Peyer's patch (tissue), 4 donors: Measurements from ENCODE around the gene CDC123.

Experiments
- POLR2A ChIP-seq, 2 donors: fragments of 450-650 bp; IDR thresholded peaks; one replicate each; pipeline ENCODE4 v1.5.1; 2017; ENCODE audit warnings: antibody characterized with exemption in 2 of 2, mild to moderate bottlenecking in 2 of 2, moderate library complexity in 2 of 2
- TF ChIP-seq, protein P1 (sequence below), 6 experiments: fragments of 450-650 bp in 4 of 6; fragments of 200-600 bp in 2 of 6; sonication (generic) in 1 of 6; IDR thresholded peaks; one replicate each; pipeline ENCODE4 v1.5.1; 2017 to 2019; ENCODE audit warnings: antibody characterized with exemption in 6 of 6, mild to moderate bottlenecking in 3 of 6, moderate library complexity in 1 of 6

DNA sequence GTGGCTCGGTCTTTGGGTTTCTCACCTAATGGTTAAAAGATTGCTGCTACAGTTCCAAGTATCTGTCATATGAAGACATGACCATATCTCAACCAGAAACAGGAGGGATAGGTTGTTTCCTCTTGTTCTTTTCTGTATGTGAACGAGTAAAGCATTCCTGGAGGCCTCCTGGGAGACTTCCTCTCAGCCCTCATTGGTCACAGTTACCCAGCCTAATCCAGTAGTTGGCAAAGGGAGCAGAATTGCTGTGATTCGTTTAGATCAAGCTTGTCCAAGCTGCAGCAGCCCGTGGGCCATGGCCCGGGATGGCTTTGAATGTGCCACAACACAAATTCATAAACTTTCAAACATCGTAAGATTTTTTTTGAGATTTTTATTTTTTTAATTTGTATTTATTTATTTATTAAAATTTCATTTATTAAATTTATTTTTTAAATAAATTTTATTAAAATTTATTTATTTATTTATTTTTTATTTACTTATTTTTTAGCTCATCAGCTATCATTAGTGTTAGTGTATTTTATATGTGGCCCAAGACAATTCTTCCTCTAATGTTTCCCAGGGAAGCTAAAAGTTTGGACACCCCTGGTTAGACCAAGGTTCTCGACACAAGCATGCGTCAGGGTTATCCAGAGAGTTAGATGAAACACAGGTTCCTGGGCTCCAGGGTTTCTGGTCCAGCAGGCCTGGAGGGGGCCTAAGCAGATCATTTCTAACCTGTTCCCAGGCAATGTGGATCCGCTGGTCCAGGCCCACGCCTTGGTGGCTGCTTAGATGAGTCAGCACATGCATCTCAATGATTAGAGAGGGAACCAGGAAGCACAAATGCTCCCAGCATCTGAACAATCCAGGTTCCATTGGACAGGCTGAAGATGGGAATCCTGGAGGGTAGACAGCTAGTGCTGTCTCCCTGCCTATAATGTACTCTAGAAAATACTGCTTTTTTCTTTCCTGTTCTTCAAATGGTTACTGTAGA lies 25.6 kb downstream of the CDC123 start:
- TF ChIP-seq, protein P1, sequence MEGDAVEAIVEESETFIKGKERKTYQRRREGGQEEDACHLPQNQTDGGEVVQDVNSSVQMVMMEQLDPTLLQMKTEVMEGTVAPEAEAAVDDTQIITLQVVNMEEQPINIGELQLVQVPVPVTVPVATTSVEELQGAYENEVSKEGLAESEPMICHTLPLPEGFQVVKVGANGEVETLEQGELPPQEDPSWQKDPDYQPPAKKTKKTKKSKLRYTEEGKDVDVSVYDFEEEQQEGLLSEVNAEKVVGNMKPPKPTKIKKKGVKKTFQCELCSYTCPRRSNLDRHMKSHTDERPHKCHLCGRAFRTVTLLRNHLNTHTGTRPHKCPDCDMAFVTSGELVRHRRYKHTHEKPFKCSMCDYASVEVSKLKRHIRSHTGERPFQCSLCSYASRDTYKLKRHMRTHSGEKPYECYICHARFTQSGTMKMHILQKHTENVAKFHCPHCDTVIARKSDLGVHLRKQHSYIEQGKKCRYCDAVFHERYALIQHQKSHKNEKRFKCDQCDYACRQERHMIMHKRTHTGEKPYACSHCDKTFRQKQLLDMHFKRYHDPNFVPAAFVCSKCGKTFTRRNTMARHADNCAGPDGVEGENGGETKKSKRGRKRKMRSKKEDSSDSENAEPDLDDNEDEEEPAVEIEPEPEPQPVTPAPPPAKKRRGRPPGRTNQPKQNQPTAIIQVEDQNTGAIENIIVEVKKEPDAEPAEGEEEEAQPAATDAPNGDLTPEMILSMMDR (IDR thresholded peaks at IDR 0.05) = no peak
- TF ChIP-seq POLR2A (IDR thresholded peaks at IDR 0.05) = no peak
